GM04504 (cell line): ENCODE results near the gene CD99.
"Not testable (repeated sequence)": the region's sequence is repeated elsewhere in the genome, so short reads cannot be mapped to it uniquely, and the experiment has no call there.

Source experiments
- DNase-seq: peaks from one replicate; pipeline ENCODE4 v3.0.0-alpha.2; 2012; ENCODE audit warnings: low read depth

CD99 gene

DNA sequence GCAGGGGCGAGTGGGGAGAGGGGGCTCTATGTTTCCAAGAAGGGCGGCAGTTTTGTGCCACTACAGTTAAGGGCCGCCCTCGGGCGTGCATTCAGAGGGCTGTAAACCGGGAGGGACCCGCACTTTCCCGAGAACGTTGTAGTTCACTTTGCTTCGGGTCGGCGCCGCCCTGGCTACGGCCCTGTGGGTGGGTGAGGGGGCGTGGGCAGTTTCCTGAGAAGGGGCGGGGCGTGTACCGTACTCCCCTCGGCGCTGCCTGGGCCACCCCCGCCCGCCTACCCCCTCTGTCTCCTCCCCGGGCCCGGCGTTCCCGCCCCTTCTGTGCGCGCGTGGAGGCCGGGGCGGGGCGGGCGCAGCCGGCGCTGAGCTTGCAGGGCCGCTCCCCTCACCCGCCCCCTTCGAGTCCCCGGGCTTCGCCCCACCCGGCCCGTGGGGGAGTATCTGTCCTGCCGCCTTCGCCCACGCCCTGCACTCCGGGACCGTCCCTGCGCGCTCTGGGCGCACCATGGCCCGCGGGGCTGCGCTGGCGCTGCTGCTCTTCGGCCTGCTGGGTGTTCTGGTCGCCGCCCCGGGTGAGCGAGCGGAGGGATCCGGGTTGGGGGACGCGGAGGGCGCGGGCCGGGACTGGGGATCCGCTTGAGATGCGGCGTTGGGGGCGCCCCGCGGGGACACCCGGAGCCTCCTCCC, at the start of gene CD99:
Gene CD99, plus strand, starts transcription at position 440 of the 687 bp plus-strand sequence. Its CDS starts 66 bp downstream, at position 506.
- peak; percentile 68 for DNase-seq

GRCh38 chrX:2642146-2642545, 48.9 kb upstream of the CD99 start:
- no peak for DNase-seq

DNA sequence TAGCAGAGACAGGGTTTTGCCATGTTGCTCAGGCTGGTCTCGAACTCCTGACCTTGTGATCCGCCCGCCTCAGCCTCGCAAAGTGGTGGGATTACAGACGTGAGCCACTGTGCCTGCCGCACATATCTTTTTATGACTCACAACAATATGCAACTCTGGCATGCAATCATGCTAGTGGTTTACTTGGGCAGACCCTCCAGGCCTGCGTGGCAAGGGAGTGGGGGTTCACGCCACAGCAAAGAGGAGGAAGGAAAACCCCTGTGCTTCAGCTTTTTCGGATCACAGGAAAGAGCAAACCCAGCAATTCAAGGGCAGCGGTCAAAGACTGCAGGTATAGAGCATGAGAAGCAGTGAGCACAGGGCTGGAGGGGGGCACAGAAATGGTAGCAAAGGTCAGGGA, 48.3 kb upstream of the CD99 start:
- DNase-seq = no peak

- no peak for DNase-seq
Measured at GRCh38 chrX:2643880-2644279, 47.2 kb upstream of the CD99 start.

DNA sequence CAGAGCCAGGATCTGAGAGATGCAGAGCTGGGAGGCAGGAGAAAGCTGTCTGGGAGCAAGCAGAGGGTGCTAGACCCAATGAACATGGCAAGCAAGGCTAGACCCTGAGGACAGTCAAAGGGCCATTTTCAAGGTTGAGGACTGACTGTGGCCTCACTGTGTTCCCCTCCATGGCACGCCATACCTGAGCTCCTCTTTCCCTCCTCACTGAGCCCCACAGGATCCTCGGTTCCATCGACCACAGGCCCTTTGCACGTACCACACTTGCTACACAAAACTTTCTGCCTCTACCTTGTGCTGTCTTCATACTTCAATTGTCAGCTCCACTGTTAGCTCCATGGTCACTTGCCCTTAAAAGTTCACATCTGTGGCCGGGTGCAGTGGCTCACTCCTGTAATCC, 45.5 kb upstream of the CD99 start:
- DNase-seq = no peak

DNA sequence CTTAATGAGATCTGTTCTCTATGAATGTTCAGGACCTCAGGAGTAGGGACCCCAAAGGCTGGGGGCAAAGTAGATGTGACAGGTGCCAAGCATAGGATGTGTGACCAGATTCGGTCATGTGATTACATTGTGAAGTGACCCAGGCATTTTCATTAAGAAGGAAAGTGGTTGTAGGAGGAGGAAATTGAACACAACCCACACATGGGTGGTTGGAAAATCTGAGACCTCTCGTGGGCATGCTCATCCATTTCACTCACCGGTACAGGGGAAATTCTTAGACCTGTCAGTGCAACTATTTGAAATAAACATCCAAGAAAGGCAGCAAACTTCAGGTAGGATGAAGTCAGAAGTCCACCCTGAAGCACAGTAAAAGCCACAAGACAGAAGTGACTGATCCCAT, 43.5 kb upstream of the CD99 start:
- DNase-seq = no peak

- no peak for DNase-seq
Measured at GRCh38 chrX:2650037-2650436, 41.1 kb upstream of the CD99 start.

DNA sequence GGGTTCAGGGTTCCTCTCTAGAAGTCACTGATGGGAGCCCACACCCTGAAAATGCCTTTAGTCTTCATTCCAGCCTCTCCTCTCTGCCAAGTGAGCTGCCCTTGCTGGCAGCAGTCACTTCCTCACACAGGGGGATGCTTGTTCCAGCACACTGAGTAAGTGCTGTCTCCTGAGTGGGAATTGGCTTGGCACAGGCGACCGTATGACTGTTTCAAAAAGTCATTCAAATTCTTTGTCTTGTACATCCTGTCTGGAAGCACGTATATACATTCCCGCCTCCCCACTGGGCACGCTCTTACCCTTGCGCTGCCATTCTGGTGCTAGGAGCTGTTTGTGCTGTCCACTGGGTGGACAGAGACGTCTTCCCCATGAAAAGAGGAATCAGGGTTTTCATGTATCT, 40.2 kb upstream of the CD99 start:
- no peak for DNase-seq

DNA sequence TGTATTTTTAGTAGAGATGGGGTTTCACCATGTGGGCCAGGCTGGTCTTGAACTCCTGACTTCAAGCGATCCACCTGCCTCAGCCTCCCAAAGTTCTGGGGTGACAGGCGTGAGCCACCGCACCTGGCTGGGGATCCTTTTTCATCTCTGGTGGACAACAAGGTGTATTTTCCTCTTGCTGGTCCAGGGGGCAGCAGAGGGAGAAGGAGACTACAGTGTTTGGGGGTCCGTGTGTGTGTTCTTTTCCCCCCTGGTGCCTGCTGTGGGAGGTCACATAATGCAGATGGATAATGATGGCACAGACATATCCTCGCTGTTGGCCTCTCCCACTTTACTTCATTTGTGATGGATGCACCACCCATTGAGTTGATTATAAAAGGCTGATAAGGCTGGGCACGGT, 39.0 kb upstream of the CD99 start:
- DNase-seq = no peak

GRCh38 chrX:2654436-2655340, 36.4 kb upstream of the CD99 start:
- DNase-seq = no peak

GRCh38 chrX:2656257-2656836, 34.7 kb upstream of the CD99 start:
- DNase-seq = no peak

DNA sequence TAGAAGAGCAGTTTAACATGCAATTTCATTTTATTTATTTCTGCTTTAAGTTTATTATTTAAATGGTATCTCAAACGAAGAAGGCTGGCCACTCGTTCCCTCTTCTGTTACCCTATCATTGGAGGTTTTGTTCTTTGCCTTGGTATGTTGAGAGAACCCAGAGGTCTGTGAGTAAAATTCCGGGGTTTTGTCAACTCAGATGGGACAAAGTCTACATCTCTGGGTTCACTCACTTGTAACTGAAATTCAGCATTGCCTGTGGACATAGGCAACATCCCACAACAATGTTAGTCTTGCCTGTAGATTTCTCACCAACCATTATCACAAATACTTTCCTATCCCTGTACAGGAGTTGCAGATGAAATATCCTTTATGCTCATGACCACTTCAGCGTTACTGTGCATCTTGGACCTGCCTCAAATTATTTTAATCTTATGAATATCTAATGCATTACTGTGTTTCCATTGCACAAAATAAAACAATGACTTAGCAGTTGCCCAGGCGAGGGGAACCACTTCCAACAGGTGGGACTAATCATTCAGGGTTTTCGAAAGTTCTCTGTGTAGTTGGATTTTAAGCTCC, 33.5 kb upstream of the CD99 start:
- no peak for DNase-seq

GRCh38 chrX:2658585-2659292, 32.4 kb upstream of the CD99 start:
- DNase-seq = no peak

GRCh38 chrX:2662586-2662985, 28.5 kb upstream of the CD99 start:
- DNase-seq = no peak

- DNase-seq = peak; percentile 24
Measured at GRCh38 chrX:2664502-2664901, 26.6 kb upstream of the CD99 start.

DNA sequence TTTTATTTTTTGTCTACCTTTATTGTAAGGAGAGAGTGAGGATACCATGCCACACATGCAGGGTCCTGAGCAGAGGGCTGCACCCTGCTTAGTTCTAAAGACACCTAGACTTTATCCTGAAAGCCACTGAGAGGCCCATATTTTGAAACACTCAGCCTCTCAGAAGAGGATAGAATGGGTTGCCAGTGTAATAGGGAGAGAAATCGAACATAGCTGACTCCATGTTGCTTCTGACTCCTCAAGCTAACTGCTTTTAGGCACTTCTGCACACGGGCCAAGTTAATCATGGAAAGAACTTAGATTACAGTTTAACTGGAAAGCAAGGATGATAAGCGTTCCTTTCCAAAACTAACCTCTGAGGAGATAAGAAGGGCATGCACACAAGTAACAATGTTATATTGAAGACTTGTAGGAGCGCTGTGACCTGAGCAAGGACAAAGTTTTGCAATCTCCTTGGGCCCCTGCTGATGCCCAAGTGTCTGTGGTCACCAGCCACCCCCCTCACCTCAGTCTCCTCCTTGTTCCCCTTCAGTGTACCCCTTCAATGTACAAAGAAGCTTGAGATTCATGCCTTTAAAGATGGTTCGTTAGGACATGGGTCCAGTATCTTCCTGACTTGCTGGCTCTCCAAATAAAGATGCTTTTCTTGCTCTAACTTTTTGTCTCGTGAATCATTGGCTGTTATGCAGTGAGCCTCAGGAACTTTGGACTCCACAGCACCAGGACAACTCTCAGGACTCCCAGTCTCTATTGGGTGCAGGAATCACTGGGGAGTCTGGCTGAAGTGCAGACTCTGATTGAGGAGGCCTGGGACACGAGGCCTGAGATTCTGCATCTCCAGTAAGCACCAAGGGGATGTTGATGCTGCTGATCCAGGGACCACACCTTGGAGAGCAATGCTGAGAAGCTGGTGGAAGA, 25.4 kb upstream of the CD99 start:
- DNase-seq = no peak

DNA sequence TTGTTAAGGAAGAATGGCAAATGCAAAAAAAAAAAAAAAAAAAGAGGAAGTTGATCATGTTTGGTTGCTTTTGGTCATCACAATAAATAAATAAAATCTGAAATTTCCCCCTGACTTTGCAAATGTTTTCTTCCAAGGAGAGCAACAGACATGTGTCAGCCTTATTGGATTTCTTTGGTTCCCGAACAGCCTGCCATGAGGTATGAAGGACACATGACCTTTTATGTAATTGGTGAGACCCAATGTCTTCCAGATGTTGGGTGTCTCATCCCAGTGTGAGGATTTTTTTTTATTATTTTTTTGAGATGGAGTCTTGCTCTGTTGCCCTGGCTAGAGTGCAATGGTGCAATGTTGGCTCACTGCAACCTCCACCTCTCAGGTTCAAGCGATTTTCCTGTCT, 24.6 kb upstream of the CD99 start:
- DNase-seq = peak; percentile 26

DNA sequence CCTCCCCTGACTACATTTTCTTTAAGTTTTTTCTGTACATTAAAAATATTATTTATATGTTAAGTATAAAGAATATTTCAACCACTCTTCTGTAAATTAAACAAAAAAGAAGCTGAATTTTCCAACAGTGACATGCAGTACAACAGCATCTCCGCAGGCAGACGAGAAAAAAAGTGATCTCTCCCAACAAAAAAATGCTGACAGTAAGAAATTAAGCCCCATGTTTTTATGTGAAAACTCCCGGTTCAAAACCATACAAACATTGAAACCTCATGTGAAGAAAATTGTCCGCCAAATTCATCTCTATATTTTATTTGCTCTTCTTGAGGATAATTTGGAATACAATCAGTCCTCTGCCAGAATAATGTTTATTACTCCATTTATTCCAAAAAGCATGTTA, 20.1 kb upstream of the CD99 start:
- DNase-seq = no peak

DNA sequence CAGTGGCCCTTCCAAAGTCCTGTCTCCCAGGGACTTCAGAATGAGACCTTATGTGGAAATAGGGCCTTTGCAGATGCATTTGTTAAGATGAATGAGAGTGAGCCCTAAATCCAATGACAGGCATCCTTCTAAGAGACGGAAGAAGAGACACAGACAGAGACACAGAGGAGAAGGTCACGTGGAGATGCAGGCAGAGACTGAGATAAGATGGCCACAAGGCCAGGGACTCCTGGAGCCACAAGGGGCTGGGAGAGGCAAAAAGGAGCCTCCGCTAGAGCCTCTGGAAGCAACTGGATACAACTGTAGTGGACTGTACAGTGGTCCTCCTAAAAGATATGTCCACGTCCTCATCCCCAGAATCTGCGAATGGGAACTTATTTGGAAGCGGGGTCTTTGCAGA, 19.0 kb upstream of the CD99 start:
- no peak for DNase-seq

GRCh38 chrX:2673611-2674010, 17.5 kb upstream of the CD99 start:
- DNase-seq = no peak

- not testable (repeated sequence) for DNase-seq
Measured at GRCh38 chrX:2675657-2676200, 15.4 kb upstream of the CD99 start.
